GM12878 (cell line): ENCODE data around the gene PPP3CA. TPM values are rescaled to one million over a fixed set of nuclear protein-coding genes. Genes with fewer than 3 reads are reported as not detected.

ENCODE experiments used
- ATAC-seq: fragments of 200-7000 bp; cut with Tn5 transposase; 3 replicates; pipeline ENCODE4 v1.9.1; 2020; ENCODE audit warnings: mild to moderate bottlenecking, moderate library complexity
- BruUV-seq: library from RNA; stranded (reverse); fragments of 400-500 nt; replicated peaks from 2 replicates; lab custom pipeline; 2021; lab: Mats Ljungman, UMichigan
- CTCF ChIA-PET: fragments of 300-600 bp; sonication (Branson Sonifier 250); formaldehyde crosslinking; extraction: SDS; loops from one replicate; lab custom pipeline; 2021; ENCODE audit warnings: inconsistent platforms; lab: Yijun Ruan, JAX
- POLR2A ChIA-PET: fragments of 350-600 bp; formaldehyde crosslinking; extraction: SDS; loops from one replicate; lab custom pipeline; 2021; ENCODE audit warnings: inconsistent platforms; lab: Charles Lee
- RAD21 ChIA-PET: fragments of 300-600 bp; sonication (Branson Sonifier 250); formaldehyde crosslinking; loops from one replicate; lab custom pipeline; 2023; ENCODE audit warnings: antibody characterized with exemption; ENCODE audit not compliant: unreplicated experiment; lab: Charles Lee
- SMC1A ChIA-PET: fragments of 300-600 bp; sonication (Branson Sonifier 250); formaldehyde crosslinking; loops from one replicate; lab custom pipeline; 2023; ENCODE audit not compliant: unreplicated experiment, uncharacterized antibody; lab: Charles Lee
- DNase-seq: peaks from one replicate; pipeline ENCODE4 v3.0.0-alpha.2; 2011; ENCODE audit warnings: low read depth, low spot score
- FAIRE-seq: peaks from 3 replicates; lab custom pipeline; 2011; peaks lifted over from hg19 to GRCh38; lab: Jason Lieb, UNC
- H2AFZ ChIP-seq: 2 replicates; pipeline ENCODE4 v1.6.0; 2011; ENCODE audit warnings: low read depth, low read length, control low read depth; ENCODE audit not compliant: control insufficient read depth
- H3K27ac ChIP-seq: 2 replicates; pipeline ENCODE4 v1.5.1; 2011; ENCODE audit warnings: control low read depth; ENCODE audit not compliant: control insufficient read depth, insufficient read depth
- H3K27me3 ChIP-seq, 2 experiments: replicated peaks in 1 of 2; 2 replicates each; pipeline versions ENCODE4 v1.6.0 to v1.6.1; 2011; ENCODE audit warnings: low read length in 1 of 2; ENCODE audit not compliant: control insufficient read depth in 2 of 2, insufficient read depth in 2 of 2
- H3K36me3 ChIP-seq, 2 experiments: 2 replicates each; pipeline ENCODE4 v1.5.1; 2011; ENCODE audit warnings: low read length in 1 of 2; ENCODE audit not compliant: control insufficient read depth in 2 of 2, insufficient read depth in 2 of 2
- H3K4me1 ChIP-seq: 2 replicates; pipeline ENCODE4 v1.6.1; 2011; ENCODE audit warnings: mild to moderate bottlenecking, low read length, moderate library complexity, mixed read lengths; ENCODE audit not compliant: control insufficient read depth, insufficient read depth
- H3K4me2 ChIP-seq: 2 replicates; pipeline ENCODE4 v1.6.0; 2011; ENCODE audit warnings: control low read depth; ENCODE audit not compliant: control insufficient read depth, insufficient read depth
- H3K4me3 ChIP-seq: fragments of 200-600 bp; sonication (generic); 2 replicates; pipeline ENCODE4 v1.5.1; 2016
- H3K79me2 ChIP-seq: 2 replicates; pipeline ENCODE4 v1.6.0; 2011; ENCODE audit warnings: low read length; ENCODE audit not compliant: control insufficient read depth, insufficient read depth
- H3K9ac ChIP-seq: 2 replicates; pipeline ENCODE4 v1.8.0; 2011; ENCODE audit warnings: low read length, control low read depth, mixed read lengths; ENCODE audit not compliant: control insufficient read depth, insufficient read depth
- H3K9me3 ChIP-seq: replicated peaks from 3 replicates; pipeline ENCODE4 v1.5.1; 2011; ENCODE audit warnings: mild to moderate bottlenecking, low read length; ENCODE audit not compliant: control insufficient read depth, insufficient read depth
- H4K20me1 ChIP-seq: 2 replicates; pipeline ENCODE4 v1.6.0; 2011; ENCODE audit not compliant: control insufficient read depth, insufficient read depth
- BCL11A ChIP-seq: IDR thresholded peaks from 2 replicates; pipeline ENCODE4 v1.6.1; 2011; ENCODE audit warnings: low read depth, low read length
- EZH2 ChIP-seq: IDR thresholded peaks from 2 replicates; pipeline ENCODE4 v1.6.1; 2012; ENCODE audit warnings: low read depth, mild to moderate bottlenecking, control low read depth, inconsistent platforms, low read length, borderline replicate concordance; ENCODE audit not compliant: control insufficient read depth
- GATAD2B ChIP-seq: fragments of 450-650 bp; conservative IDR thresholded peaks from 2 replicates; pipeline ENCODE4 v1.6.1; 2017; ENCODE audit warnings: low read depth, mild to moderate bottlenecking, moderate library complexity
- JUND ChIP-seq: IDR thresholded peaks from 2 replicates; pipeline ENCODE4 v1.6.1; 2012; ENCODE audit warnings: low read depth, mild to moderate bottlenecking, low read length, improper control_type of control experiment, moderate library complexity
- MEF2A ChIP-seq: IDR thresholded peaks from 2 replicates; pipeline ENCODE4 v1.6.1; 2011; ENCODE audit warnings: low read depth, mild to moderate bottlenecking, low read length, moderate library complexity; ENCODE audit not compliant: insufficient read depth
- MEF2B ChIP-seq: fragments of 450-650 bp; IDR thresholded peaks from 2 replicates; pipeline ENCODE4 v1.6.1; 2018; ENCODE audit warnings: mild to moderate bottlenecking, moderate library complexity; ENCODE audit not compliant: partially characterized antibody, poor library complexity, severe bottlenecking
- NFXL1 ChIP-seq: fragments of 450-650 bp; IDR thresholded peaks from 2 replicates; pipeline ENCODE4 v1.6.1; 2017; ENCODE audit warnings: antibody characterized with exemption, mild to moderate bottlenecking, borderline replicate concordance
- NFYB ChIP-seq: IDR thresholded peaks from 2 replicates; pipeline ENCODE4 v1.6.1; 2011; ENCODE audit warnings: low read depth, mild to moderate bottlenecking, low read length, improper control_type of control experiment, moderate library complexity; ENCODE audit not compliant: insufficient read depth
- PML ChIP-seq: IDR thresholded peaks from 2 replicates; pipeline ENCODE4 v1.6.1; 2012; ENCODE audit warnings: low read length, inconsistent platforms
- RAD51 ChIP-seq: fragments of 450-650 bp; IDR thresholded peaks from 2 replicates; pipeline ENCODE4 v1.6.1; 2016; ENCODE audit warnings: moderate library complexity, mild to moderate bottlenecking, inconsistent platforms
- TARDBP ChIP-seq: IDR thresholded peaks from 2 replicates; pipeline ENCODE4 v1.6.1; 2016; ENCODE audit warnings: borderline replicate concordance
- ZZZ3 ChIP-seq: IDR thresholded peaks from 2 replicates; pipeline ENCODE4 v1.6.1; 2011; ENCODE audit warnings: low read depth; ENCODE audit not compliant: control insufficient read depth, insufficient read length
- in situ Hi-C: fragments of 300-500 bp; cut with MboI; formaldehyde crosslinking; loops from 9 replicates; pipeline ENCODE4 v1.14.3; 2018; ENCODE audit warnings: mixed read lengths
- intact Hi-C: fragments of 100-400 bp; cut with micrococcal nuclease; formaldehyde crosslinking; loops from one replicate; pipeline ENCODE4 v1.14.2; 2022; ENCODE audit not compliant: unreplicated experiment
- polyA plus RNA-seq, 11 experiments: library from polyadenylated mRNA; depleted of rRNA in 4 of 11; unstranded in 6 of 11; stranded (reverse) in 5 of 11; fragments of >200 nt; fragmentation: Nextera tagmentation in 4 of 11; fragmentation: Illumina TruSeq in 1 of 11; extraction: Ambion mirVana in 4 of 11; extraction: Trizol in 1 of 11; gene quantifications; 1 replicate in 1 of 11; 2 replicates in 10 of 11; pipeline versions ENCODE4 v1.2.1 to v1.2.3, GENCODE V29; 2011 to 2016; ENCODE audit warnings: inconsistent platforms in 2 of 11, missing spikeins in 2 of 11, low read depth in 1 of 11
- total RNA-seq, 4 experiments: library from RNA; depleted of rRNA in 3 of 4; stranded (reverse); fragments of >200 nt in 3 of 4; fragmentation: Illumina TruSeq in 1 of 4; extraction: Trizol in 1 of 4; gene quantifications; 2 replicates each; pipeline versions ENCODE4 v1.2.1 to v1.2.3, GENCODE V29; 2013 to 2021
- TF ChIP-seq, protein P1 (sequence below): fragments of 150-350 bp; IDR thresholded peaks from 2 replicates; pipeline ENCODE4 v1.6.1; 2016; ENCODE audit warnings: low read depth, low read length
- TF ChIP-seq, protein P2 (sequence below): fragments of 450-650 bp; IDR thresholded peaks from 2 replicates; pipeline ENCODE4 v1.6.1; 2014; ENCODE audit warnings: mild to moderate bottlenecking
- TF ChIP-seq, protein P3 (sequence below): fragments of 450-650 bp; IDR thresholded peaks from 2 replicates; pipeline ENCODE4 v1.6.1; 2017; ENCODE audit warnings: mild to moderate bottlenecking, moderate library complexity
- TF ChIP-seq, protein P4 (sequence below): IDR thresholded peaks from 2 replicates; pipeline ENCODE4 v1.6.1; 2011; ENCODE audit warnings: borderline replicate concordance, low read depth, mild to moderate bottlenecking, moderate library complexity, mixed read lengths, low read length; ENCODE audit not compliant: insufficient read depth; ENCODE audit errors: extremely low read length

PPP3CA gene
- total and polyA plus RNA-seq, 10 of the 15 experiments (the other 5 are each of a cell fraction or from before 2014, with no cell fraction given) = 0.33 to 9.0 (median 1.0) TPM

DNA sequence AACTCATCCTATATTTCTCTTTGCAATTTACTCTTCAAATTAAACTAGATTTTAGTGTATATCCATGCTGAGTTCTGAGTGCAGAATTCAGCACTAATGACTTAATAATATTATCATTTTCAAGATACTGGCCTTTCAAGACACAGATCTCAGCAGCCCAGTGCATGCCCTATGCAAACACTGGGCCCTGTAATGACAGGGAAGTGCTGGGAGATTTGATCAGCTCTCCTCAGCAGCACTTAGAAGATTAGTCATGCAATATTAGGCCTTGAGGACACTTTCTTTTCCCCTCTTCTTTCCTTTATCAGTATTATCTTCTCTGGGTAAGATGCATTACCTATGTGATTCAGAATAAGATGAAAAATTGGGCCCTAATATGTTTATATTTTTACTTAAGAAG is 207.1 kb downstream of the PPP3CA start:
- ChIA-PET POLR2A (no interaction called here), SMC1A (interaction anchor here (0.6 to 1.1 kb wide), 3 partner anchors 10 to 1177 kb away, joined by 3 to 4 read pairs (median 3); no protein-coding TSS in a partner anchor), RAD21 (no interaction called here), CTCF (no interaction called here)
- H3K36me3 ChIP-seq = no peaks in the 10 kb centered on the region
- H3K27me3 ChIP-seq = no peaks in the 10 kb centered on the region
- H3K4me2 ChIP-seq = no peak overlapping the region
- ATAC-seq = no peak
- in situ Hi-C loops = no loop called here
- H3K4me3 ChIP-seq = no peak overlapping the region
- H3K79me2 ChIP-seq = no peaks in the 10 kb centered on the region
- intact Hi-C loops = loop anchor here (10.0 kb wide), 1 partner anchor 315 kb away; no protein-coding TSS in a partner anchor
- no peaks in the 10 kb centered on the region for H3K9me3 ChIP-seq
- peaks cover 25% of the 10 kb centered on the region for H3K4me1 ChIP-seq
- BruUV-seq = no TSS peak
- no peaks in the 10 kb centered on the region for H4K20me1 ChIP-seq
- FAIRE-seq = no peak
- no peak for DNase-seq
- no peak overlapping the region for H2AFZ ChIP-seq
- H3K27ac ChIP-seq = no peak overlapping the region
- H3K9ac ChIP-seq = no peak overlapping the region
- TF ChIP-seq JUND (no peak), ZZZ3 (no peak), BCL11A (no peak), PML (no peak), EZH2 (no peak), MEF2A (no peak), GATAD2B (no peak), NFXL1 (no peak), RAD51 (no peak), MEF2B (no peak), NFYB (no peak), TARDBP (no peak)
- TF ChIP-seq, protein P1, sequence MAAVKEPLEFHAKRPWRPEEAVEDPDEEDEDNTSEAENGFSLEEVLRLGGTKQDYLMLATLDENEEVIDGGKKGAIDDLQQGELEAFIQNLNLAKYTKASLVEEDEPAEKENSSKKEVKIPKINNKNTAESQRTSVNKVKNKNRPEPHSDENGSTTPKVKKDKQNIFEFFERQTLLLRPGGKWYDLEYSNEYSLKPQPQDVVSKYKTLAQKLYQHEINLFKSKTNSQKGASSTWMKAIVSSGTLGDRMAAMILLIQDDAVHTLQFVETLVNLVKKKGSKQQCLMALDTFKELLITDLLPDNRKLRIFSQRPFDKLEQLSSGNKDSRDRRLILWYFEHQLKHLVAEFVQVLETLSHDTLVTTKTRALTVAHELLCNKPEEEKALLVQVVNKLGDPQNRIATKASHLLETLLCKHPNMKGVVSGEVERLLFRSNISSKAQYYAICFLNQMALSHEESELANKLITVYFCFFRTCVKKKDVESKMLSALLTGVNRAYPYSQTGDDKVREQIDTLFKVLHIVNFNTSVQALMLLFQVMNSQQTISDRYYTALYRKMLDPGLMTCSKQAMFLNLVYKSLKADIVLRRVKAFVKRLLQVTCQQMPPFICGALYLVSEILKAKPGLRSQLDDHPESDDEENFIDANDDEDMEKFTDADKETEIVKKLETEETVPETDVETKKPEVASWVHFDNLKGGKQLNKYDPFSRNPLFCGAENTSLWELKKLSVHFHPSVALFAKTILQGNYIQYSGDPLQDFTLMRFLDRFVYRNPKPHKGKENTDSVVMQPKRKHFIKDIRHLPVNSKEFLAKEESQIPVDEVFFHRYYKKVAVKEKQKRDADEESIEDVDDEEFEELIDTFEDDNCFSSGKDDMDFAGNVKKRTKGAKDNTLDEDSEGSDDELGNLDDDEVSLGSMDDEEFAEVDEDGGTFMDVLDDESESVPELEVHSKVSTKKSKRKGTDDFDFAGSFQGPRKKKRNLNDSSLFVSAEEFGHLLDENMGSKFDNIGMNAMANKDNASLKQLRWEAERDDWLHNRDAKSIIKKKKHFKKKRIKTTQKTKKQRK = no peak
- TF ChIP-seq, protein P2, sequence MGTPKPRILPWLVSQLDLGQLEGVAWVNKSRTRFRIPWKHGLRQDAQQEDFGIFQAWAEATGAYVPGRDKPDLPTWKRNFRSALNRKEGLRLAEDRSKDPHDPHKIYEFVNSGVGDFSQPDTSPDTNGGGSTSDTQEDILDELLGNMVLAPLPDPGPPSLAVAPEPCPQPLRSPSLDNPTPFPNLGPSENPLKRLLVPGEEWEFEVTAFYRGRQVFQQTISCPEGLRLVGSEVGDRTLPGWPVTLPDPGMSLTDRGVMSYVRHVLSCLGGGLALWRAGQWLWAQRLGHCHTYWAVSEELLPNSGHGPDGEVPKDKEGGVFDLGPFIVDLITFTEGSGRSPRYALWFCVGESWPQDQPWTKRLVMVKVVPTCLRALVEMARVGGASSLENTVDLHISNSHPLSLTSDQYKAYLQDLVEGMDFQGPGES = no peak
- TF ChIP-seq, protein P3, sequence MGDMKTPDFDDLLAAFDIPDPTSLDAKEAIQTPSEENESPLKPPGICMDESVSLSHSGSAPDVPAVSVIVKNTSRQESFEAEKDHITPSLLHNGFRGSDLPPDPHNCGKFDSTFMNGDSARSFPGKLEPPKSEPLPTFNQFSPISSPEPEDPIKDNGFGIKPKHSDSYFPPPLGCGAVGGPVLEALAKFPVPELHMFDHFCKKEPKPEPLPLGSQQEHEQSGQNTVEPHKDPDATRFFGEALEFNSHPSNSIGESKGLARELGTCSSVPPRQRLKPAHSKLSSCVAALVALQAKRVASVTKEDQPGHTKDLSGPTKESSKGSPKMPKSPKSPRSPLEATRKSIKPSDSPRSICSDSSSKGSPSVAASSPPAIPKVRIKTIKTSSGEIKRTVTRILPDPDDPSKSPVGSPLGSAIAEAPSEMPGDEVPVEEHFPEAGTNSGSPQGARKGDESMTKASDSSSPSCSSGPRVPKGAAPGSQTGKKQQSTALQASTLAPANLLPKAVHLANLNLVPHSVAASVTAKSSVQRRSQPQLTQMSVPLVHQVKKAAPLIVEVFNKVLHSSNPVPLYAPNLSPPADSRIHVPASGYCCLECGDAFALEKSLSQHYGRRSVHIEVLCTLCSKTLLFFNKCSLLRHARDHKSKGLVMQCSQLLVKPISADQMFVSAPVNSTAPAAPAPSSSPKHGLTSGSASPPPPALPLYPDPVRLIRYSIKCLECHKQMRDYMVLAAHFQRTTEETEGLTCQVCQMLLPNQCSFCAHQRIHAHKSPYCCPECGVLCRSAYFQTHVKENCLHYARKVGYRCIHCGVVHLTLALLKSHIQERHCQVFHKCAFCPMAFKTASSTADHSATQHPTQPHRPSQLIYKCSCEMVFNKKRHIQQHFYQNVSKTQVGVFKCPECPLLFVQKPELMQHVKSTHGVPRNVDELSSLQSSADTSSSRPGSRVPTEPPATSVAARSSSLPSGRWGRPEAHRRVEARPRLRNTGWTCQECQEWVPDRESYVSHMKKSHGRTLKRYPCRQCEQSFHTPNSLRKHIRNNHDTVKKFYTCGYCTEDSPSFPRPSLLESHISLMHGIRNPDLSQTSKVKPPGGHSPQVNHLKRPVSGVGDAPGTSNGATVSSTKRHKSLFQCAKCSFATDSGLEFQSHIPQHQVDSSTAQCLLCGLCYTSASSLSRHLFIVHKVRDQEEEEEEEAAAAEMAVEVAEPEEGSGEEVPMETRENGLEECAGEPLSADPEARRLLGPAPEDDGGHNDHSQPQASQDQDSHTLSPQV = no peak
- TF ChIP-seq, protein P4, sequence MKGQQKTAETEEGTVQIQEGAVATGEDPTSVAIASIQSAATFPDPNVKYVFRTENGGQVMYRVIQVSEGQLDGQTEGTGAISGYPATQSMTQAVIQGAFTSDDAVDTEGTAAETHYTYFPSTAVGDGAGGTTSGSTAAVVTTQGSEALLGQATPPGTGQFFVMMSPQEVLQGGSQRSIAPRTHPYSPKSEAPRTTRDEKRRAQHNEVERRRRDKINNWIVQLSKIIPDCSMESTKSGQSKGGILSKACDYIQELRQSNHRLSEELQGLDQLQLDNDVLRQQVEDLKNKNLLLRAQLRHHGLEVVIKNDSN = no peak
